GM12892 (cell line): ENCODE results near the gene STPG2.

Experiments used
- POLR2A ChIP-seq: IDR thresholded peaks from 2 replicates; pipeline ENCODE4 v1.6.1; 2011; ENCODE audit warnings: low read depth, low read length, control low read depth
- POLR2AphosphoS5 ChIP-seq: IDR thresholded peaks from 2 replicates; pipeline ENCODE4 v1.6.1; 2011; ENCODE audit warnings: low read depth, low read length, control low read depth
- TAF1 ChIP-seq: IDR thresholded peaks from 2 replicates; pipeline ENCODE4 v1.6.1; 2011; ENCODE audit warnings: low read depth, mild to moderate bottlenecking, control low read depth, low read length, borderline replicate concordance

- TF ChIP-seq POLR2A (no peak), POLR2AphosphoS5 (no peak), TAF1 (no peak)
Observed at GRCh38 chr4:97866821-97867556, 276.3 kb downstream of the STPG2 start.
